ENCODE results near the gene RAPGEF4.

The RAPGEF4 gene

GRCh38 chr2:173095356-173095755, 359.7 kb downstream of the RAPGEF4 start:
- DNase-seq (ENCODE audit: low spot score) = no peak

GRCh38 chr2:173099271-173099670, 363.6 kb downstream of the RAPGEF4 start:
- no peak for DNase-seq (ENCODE audit: low spot score)

GRCh38 chr2:173099804-173100203, 364.2 kb downstream of the RAPGEF4 start:
- DNase-seq (ENCODE audit: low spot score) = no peak

DNA sequence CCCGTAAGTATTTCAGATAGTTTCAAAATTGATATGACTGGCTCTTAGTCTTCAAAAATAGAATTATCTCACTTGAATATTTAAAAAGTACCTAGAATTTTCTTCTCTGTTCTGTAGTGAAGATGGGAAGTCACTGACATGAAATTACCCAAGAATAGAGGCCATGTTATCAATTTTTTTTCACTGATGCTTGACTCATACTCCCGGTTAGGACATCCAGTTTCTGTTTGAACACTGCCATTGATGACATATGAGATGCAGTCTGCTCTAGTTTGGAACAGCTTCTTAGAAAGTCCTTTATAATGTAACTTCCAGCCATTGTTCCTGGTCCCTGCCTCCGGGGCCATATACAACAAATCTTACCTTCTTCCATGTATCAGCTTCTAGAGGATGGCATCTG, 366.0 kb downstream of the RAPGEF4 start:
- DNase-seq (ENCODE audit: low spot score) = no peak
